Liver (tissue), 3 donors: ENCODE results near the gene DIAPH2.

Experiments used
- ATF3 ChIP-seq: IDR thresholded peaks from 2 replicates; pipeline ENCODE4 v1.6.1; 2016; ENCODE audit warnings: antibody characterized with exemption
- FOXA1 ChIP-seq: IDR thresholded peaks from 2 replicates; pipeline ENCODE4 v1.6.1; 2016; ENCODE audit warnings: antibody characterized with exemption
- HNF4A ChIP-seq, 2 donors: conservative IDR thresholded peaks; 2 replicates each; pipeline ENCODE4 v1.6.1; 2016; ENCODE audit warnings: antibody characterized with exemption in 2 of 2, mild to moderate bottlenecking in 2 of 2
- HNF4G ChIP-seq: IDR thresholded peaks from 2 replicates; pipeline ENCODE4 v1.6.1; 2016; ENCODE audit warnings: antibody characterized with exemption
- JUND ChIP-seq, 2 donors: IDR thresholded peaks; 2 replicates each; pipeline ENCODE4 v1.6.1; 2016; ENCODE audit warnings: antibody characterized with exemption in 2 of 2
- MAX ChIP-seq: IDR thresholded peaks from 2 replicates; pipeline ENCODE4 v1.6.1; 2016; ENCODE audit warnings: antibody characterized with exemption
- RXRA ChIP-seq, 2 donors: IDR thresholded peaks; 2 replicates each; pipeline ENCODE4 v1.6.1; 2017 to 2018; ENCODE audit warnings: antibody characterized with exemption in 2 of 2, mild to moderate bottlenecking in 1 of 2
- SP1 ChIP-seq: IDR thresholded peaks from 2 replicates; pipeline ENCODE4 v1.6.1; 2018; ENCODE audit warnings: antibody characterized with exemption, mild to moderate bottlenecking
- TAF1 ChIP-seq: conservative IDR thresholded peaks from 2 replicates; pipeline ENCODE4 v1.6.1; 2016; ENCODE audit warnings: antibody characterized with exemption, mild to moderate bottlenecking
- YY1 ChIP-seq: IDR thresholded peaks from 2 replicates; pipeline ENCODE4 v1.6.1; 2016; ENCODE audit warnings: antibody characterized with exemption, mild to moderate bottlenecking
- TF ChIP-seq, protein P1 (sequence below): fragments of 150-350 bp; IDR thresholded peaks from 2 replicates; pipeline ENCODE4 v1.5.1; 2017; ENCODE audit warnings: improper control_type of control experiment, low read depth, low read length; ENCODE audit not compliant: missing input control
- TF ChIP-seq, protein P2 (sequence below): IDR thresholded peaks from 2 replicates; pipeline ENCODE4 v1.6.1; 2016; ENCODE audit warnings: antibody characterized with exemption, mild to moderate bottlenecking
- TF ChIP-seq, protein P3 (sequence below): IDR thresholded peaks from 2 replicates; pipeline ENCODE4 v1.6.1; 2016; ENCODE audit warnings: antibody characterized with exemption
- donor health status: healthy.
- donor health status: healthy.

- TF ChIP-seq, protein P1, sequence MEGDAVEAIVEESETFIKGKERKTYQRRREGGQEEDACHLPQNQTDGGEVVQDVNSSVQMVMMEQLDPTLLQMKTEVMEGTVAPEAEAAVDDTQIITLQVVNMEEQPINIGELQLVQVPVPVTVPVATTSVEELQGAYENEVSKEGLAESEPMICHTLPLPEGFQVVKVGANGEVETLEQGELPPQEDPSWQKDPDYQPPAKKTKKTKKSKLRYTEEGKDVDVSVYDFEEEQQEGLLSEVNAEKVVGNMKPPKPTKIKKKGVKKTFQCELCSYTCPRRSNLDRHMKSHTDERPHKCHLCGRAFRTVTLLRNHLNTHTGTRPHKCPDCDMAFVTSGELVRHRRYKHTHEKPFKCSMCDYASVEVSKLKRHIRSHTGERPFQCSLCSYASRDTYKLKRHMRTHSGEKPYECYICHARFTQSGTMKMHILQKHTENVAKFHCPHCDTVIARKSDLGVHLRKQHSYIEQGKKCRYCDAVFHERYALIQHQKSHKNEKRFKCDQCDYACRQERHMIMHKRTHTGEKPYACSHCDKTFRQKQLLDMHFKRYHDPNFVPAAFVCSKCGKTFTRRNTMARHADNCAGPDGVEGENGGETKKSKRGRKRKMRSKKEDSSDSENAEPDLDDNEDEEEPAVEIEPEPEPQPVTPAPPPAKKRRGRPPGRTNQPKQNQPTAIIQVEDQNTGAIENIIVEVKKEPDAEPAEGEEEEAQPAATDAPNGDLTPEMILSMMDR = no peak
- TF ChIP-seq HNF4G = no peak
- TF ChIP-seq HNF4A (conservative IDR thresholded peaks at IDR 0.05) = no peak
- TF ChIP-seq, protein P2, sequence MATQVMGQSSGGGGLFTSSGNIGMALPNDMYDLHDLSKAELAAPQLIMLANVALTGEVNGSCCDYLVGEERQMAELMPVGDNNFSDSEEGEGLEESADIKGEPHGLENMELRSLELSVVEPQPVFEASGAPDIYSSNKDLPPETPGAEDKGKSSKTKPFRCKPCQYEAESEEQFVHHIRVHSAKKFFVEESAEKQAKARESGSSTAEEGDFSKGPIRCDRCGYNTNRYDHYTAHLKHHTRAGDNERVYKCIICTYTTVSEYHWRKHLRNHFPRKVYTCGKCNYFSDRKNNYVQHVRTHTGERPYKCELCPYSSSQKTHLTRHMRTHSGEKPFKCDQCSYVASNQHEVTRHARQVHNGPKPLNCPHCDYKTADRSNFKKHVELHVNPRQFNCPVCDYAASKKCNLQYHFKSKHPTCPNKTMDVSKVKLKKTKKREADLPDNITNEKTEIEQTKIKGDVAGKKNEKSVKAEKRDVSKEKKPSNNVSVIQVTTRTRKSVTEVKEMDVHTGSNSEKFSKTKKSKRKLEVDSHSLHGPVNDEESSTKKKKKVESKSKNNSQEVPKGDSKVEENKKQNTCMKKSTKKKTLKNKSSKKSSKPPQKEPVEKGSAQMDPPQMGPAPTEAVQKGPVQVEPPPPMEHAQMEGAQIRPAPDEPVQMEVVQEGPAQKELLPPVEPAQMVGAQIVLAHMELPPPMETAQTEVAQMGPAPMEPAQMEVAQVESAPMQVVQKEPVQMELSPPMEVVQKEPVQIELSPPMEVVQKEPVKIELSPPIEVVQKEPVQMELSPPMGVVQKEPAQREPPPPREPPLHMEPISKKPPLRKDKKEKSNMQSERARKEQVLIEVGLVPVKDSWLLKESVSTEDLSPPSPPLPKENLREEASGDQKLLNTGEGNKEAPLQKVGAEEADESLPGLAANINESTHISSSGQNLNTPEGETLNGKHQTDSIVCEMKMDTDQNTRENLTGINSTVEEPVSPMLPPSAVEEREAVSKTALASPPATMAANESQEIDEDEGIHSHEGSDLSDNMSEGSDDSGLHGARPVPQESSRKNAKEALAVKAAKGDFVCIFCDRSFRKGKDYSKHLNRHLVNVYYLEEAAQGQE = no peak
- TF ChIP-seq RXRA (IDR thresholded peaks at IDR 0.05) = no peak
- TF ChIP-seq, protein P3, sequence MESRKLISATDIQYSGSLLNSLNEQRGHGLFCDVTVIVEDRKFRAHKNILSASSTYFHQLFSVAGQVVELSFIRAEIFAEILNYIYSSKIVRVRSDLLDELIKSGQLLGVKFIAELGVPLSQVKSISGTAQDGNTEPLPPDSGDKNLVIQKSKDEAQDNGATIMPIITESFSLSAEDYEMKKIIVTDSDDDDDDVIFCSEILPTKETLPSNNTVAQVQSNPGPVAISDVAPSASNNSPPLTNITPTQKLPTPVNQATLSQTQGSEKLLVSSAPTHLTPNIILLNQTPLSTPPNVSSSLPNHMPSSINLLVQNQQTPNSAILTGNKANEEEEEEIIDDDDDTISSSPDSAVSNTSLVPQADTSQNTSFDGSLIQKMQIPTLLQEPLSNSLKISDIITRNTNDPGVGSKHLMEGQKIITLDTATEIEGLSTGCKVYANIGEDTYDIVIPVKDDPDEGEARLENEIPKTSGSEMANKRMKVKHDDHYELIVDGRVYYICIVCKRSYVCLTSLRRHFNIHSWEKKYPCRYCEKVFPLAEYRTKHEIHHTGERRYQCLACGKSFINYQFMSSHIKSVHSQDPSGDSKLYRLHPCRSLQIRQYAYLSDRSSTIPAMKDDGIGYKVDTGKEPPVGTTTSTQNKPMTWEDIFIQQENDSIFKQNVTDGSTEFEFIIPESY = no peak
- no peak for TF ChIP-seq MAX
- no peak for TF ChIP-seq TAF1
- no peak for TF ChIP-seq ATF3
- no peak for TF ChIP-seq SP1
- TF ChIP-seq YY1 = no peak
- no peak for TF ChIP-seq FOXA1
- TF ChIP-seq JUND (IDR thresholded peaks at IDR 0.05) = no peak
These were observed 925.3 kb downstream of the DIAPH2 start for GRCh38 chrX:97609938-97610337.
